Measurements from ENCODE around the gene ADAP1.
"Not testable (repeated sequence)": the region's sequence is repeated elsewhere in the genome, so short reads cannot be mapped to it uniquely, and the experiment has no call there.

ADAP1 gene

GRCh38 chr7:954330-955238 lies at the start of gene ADAP1:
ADAP1 (minus strand) TSS chr7:954680; CDS start chr7:954477, 203 bp downstream.
- no peak for DNase-seq

DNA sequence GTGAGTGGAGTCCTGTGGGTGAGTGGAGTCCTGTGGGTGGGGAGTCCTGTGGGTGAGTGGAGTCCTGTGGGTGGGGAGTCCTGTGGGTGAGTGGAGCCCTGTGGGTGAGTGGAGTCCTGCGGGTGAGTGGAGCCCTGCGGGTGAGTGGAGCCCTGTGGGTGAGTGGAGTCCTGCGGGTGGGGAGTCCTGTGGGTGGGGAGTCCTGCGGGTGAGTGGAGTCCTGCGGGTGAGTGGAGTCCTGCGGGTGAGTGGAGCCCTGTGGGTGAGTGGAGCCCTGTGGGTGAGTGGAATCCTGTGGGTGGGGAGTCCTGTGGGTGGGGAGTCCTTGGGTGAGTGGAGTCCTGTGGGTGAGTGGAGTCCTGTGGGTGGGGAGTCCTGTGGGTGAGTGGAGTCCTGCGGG lies 48.0 kb upstream of the ADAP1 start:
- not testable (repeated sequence) for DNase-seq

- DNase-seq: not testable (repeated sequence)
These were observed 47.5 kb upstream of the ADAP1 start for GRCh38 chr7:1002026-1002425.

GRCh38 chr7:1001069-1001770 lies 46.7 kb upstream of the ADAP1 start:
- not testable (repeated sequence) for DNase-seq

GRCh38 chr7:999941-1000935 lies 45.8 kb upstream of the ADAP1 start:
- no peak for DNase-seq

DNA sequence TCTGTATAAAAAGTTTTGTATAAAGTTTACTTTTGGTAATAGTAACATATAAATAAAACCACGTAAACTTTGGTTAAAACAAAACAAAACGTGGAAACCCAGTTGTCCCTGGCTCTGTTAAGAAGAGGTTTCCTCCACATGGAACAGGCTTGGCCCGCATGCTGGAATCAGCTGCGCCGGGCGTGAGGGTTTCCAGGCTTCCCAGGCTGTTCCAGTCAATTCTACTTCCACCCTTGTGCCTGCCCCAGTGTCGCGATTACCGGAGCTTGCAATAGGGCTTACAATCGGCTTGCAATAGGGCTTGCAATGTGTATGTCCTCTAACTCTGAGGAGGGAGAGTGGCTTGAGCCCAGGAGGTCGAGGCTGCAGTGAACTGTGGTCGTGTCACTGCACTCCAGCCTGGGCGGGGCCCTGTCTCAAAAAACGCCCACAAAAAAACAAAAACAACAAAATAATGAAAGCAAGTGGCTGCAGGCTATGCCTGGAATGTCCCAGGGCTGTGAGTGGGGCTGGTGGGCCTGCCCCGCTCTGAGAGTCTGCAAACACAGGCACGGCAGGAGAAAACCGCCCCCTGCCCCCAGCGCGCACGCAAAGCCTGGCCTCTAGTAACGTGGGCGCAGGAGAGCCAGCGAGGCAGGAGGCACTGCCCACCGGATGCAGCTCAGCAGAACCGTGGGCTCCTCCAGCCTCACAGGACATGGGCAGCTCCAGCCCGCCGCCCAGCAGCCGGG lies 44.8 kb upstream of the ADAP1 start:
- DNase-seq: no peak

GRCh38 chr7:997404-998395 lies 43.2 kb upstream of the ADAP1 start:
- no peak for DNase-seq

- no peak for DNase-seq
These were observed 41.8 kb upstream of the ADAP1 start for GRCh38 chr7:996079-996872.

GRCh38 chr7:995571-995970 lies 41.1 kb upstream of the ADAP1 start:
- DNase-seq: no peak

DNA sequence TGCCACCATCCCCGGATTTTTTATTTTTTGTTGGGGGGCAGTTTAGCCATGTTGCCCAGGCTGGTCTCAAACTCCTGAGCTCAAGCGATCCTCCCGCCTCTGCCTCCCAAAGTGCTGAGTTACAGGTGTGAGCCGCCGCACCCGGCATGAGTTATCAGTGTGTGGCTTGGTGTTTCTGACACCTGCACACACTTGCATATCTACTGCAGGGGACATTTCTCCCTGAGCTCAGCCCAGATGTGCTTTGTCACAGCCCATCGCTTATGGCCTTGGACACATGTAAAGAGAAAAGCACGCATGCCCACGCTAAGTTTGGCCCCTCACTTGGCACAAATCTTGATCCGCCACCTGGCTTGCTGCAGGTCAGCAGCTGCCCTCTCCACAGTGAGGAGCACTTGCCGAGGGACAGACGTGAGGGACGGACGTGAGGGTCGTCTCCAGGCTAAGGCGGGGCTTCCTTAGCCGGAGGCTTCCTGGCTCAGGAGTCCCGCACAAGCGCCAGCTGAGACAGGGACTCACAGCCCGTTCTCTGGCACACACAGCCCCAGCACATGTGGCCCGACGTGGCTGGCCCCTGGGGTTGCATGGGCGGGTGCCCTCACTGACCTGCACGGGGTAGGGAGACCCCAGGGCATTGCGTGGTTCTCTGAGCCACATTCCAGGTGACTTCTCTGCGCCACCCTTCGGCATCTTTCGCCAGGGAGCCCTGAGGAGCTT lies 40.3 kb upstream of the ADAP1 start:
- no peak for DNase-seq

- DNase-seq: peak; percentile 46
These were observed 38.5 kb upstream of the ADAP1 start for GRCh38 chr7:992709-993607.

GRCh38 chr7:991729-992656 lies 37.5 kb upstream of the ADAP1 start:
- DNase-seq: no peak

DNA sequence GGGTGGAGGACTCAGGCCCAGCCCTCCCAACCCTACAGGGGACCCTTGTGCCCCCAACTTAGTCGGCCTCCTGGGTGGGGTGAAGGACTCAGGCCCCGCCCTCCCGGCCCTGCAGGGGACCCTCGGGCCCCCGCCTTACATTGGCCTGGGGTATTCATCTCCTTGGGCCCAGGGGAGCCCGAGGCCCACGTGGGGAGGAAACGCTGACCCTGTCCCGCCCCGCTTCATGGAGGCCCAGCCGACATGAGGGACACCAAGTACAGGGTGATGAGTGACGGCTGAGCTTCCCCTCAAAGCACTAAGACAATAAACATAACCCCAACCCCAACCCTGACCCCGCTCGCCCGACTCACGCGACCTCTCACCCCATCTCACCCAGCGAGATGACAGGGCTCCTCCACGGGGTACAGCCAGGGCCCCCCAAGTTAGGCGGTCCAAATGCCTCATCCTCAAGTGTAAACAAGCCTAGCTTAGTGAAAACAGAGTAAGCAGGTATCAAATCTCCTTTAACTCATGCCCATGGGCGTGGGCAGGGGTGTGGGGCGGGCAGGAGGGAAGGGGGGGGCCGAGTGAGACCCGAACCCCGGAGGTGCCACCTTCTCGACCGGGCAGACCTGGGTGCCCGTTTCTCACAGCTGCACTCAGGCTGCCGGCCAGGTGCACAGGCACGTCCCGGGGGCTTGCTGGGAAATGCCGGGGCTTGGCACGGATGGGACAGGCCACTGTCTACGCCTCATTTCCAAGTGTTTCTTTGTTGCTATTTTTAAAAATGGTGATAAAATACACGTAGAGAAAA lies 36.7 kb upstream of the ADAP1 start:
- no peak for DNase-seq

DNA sequence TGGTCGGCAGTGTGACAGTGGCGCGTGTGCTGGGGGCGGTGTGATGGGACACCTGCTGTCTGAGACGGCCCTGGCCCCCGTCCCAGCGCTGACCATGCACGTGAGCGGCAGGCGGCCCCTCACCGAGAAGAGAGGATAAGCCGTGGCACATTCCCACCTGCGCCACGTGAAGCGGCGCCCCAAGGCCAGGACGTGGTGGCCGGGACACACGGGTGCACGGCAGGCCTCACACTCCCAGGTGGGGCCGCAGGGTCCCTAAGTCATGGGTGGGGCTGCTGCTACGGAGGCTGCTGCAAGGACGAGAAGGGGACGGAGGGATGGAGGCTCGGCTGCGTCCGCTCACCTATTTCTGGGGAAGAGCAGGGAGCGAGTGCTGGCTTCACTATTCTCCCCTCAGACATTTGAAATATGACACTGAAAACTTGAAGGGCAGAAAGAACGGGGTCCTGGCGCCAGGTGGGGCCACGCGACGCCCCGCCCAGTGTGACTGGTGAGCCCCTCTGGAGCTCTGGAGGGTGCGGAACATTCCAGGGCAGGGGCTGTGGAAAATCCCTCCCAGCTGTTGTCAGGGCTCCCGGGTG lies 36.0 kb upstream of the ADAP1 start:
- no peak for DNase-seq

DNA sequence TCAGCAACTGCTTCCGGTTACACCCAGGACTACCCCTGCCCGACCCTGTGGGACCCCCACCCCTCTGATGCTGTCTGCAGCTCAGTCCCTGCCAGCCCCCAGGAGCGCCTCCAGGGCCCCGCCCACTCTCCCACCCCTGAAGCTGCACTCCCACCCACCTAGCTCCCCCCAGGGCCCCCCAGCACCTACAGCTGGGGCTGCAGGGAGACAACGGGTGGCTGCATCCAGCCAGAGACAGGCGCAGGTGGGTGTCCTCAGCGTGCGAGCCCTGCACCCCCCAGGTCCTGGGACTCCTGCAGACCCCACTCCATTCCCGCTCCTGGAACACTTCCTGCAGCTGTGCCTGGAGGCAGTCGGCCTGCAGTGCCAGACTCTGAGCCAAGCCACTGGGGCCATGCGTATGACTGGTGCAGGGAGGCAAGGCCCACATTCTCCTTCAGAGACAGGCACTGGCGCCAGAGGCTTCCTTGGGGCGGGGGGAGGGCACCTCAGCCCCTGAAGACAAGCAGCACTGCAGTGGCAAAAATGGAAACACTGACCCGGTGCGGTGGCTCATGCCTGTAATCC lies 34.6 kb upstream of the ADAP1 start:
- no peak for DNase-seq

All from NCI-H524 treated with DMSO at 0.1 percent for 48 hours (cell line).